ENCODE results near the gene IRF8. TPM values are rescaled to one million over a fixed set of nuclear protein-coding genes. Genes with fewer than 3 reads are reported as not detected.

Gene IRF8
- total and polyA plus RNA-seq, 2 of the 4 experiments (the other 2 are of a cell fraction): not detected

DNA sequence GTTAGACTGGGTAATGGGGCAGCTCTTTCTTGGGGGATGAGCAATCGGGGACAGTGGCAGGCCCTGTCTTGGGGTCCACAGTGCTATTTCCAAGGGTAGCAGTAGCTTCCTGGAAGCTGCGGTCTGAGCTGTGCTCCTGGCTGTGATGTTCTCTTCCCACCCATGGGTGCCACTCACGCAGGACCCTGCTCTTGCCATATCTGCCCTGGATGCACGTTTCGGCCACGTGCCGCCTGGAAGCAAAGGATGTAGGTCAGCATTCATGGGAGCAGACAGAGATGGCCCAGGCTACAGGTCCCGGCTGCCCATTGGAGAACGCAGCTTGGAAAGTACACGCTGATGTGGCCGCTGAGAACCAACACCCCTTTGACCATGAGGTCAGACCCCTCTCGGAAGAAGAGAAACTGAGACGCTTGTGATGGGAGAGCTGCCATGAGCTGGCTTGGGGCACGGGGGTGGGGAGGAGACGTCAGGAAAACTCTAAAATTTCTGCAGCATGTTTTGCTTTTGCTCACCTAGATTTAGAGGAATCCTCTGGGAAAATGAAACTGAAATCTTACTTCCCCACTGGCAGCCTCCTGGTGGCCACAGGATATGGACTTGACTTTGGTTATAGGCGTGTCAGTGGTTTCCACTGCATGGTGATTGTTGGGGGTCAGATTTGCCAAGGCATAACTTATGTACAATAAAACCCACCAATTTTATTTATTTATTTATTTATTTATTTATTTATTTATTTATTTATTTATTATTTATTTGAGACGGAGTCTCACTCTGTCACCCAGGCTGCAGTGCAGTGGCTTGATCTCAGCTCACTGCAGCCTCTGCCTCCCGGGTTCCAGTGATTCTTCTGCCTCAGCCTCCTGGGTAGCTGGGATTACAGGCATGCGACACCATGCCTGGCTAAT, 36.2 kb upstream of the IRF8 start:
- H2BK15ac ChIP-seq (ENCODE audit: low read depth, low read length): no peak overlapping the region
- H3K9ac ChIP-seq (ENCODE audit: low read depth, low read length): no peak overlapping the region
- DNase-seq (no peak), ATAC-seq (ENCODE audit: low read depth) (no peak)
- no peaks in the 10 kb centered on the region for H3K36me3 ChIP-seq (ENCODE audit: control insufficient read depth, insufficient read depth, low read length)
- no peak overlapping the region for H3K4me3 ChIP-seq (ENCODE audit: insufficient read depth, low read depth, low read length)
- H4K91ac ChIP-seq (ENCODE audit: insufficient read depth, low read depth, low read length): no peak overlapping the region
- intact Hi-C loops (cut with micrococcal nuclease): no loop called here
- H3K9me3 ChIP-seq (ENCODE audit: control insufficient read depth, insufficient read depth, low read length): 0 out of 2 replicates have a peak, but pooled peaks cover 1% of the 10 kb centered on the region
- no peaks in the 10 kb centered on the region for H3K4me1 ChIP-seq (ENCODE audit: control insufficient read depth, insufficient read depth, low read length)
- CTCF ChIA-PET: no interaction called here
- no peak overlapping the region for H3K18ac ChIP-seq (ENCODE audit: low read depth, low read length)
- H2BK120ac ChIP-seq (ENCODE audit: low read depth, low read length): no peak overlapping the region
- 91% methylated on average over 11 of the region's 19 CpGs; no CpG with 5 or more reads in 1 of the 2 experiments for WGBS, 2 experiments (ENCODE audit: extremely low coverage in 2 of 2, insufficient read length in 1 of 2)
- H2BK20ac ChIP-seq (ENCODE audit: low read depth, low read length): no peak overlapping the region
- H4K5ac ChIP-seq (ENCODE audit: low read depth, low read length): no peak overlapping the region
- no peak overlapping the region for H2BK5ac ChIP-seq (ENCODE audit: low read depth, low read length, poor library complexity, severe bottlenecking)
- no peaks in the 10 kb centered on the region for H4K20me1 ChIP-seq (ENCODE audit: insufficient read depth, low read length)
- in situ Hi-C loops (cut with MboI; ENCODE audit: low sequenced_read_pairs): no loop called here
- H2AK9ac ChIP-seq (replicated peaks; ENCODE audit: low read depth, low read length, poor library complexity): no peak overlapping the region
- H2AK5ac ChIP-seq (ENCODE audit: low read depth, low read length): no peak overlapping the region
- dilution Hi-C loops (cut with HindIII; ENCODE audit: low sequenced_read_pairs, unreplicated experiment): no loop called here
- no peak overlapping the region for H3K14ac ChIP-seq (replicated peaks; ENCODE audit: low read depth, low read length)
- H4K8ac ChIP-seq (ENCODE audit: low read depth in 2 of 2, low read length in 2 of 2): no peak overlapping the region
- peaks cover 27% of the 10 kb centered on the region for H3K27me3 ChIP-seq (ENCODE audit: control insufficient read depth, insufficient read depth, low read length)
- H3K9me1 ChIP-seq (ENCODE audit: insufficient read depth, low read length): no peaks in the 10 kb centered on the region
- no peaks in the 10 kb centered on the region for H3K79me1 ChIP-seq (ENCODE audit: low read depth in 1 of 2, low read length in 2 of 2)
- no peak overlapping the region for H3K4me2 ChIP-seq (ENCODE audit: low read depth, low read length)
- POLR2A ChIA-PET (ENCODE audit: unreplicated experiment): no interaction called here
- no peak overlapping the region for H3K4ac ChIP-seq (ENCODE audit: low read depth, low read length)
- BruUV-seq (replicated peaks): no TSS peak
- H3K56ac ChIP-seq (ENCODE audit: extremely low read depth, insufficient read depth, low read length): no peak overlapping the region
- no peak overlapping the region for H2AFZ ChIP-seq (replicated peaks; ENCODE audit: low read length, poor library complexity)
- no peak overlapping the region for H3K23ac ChIP-seq (ENCODE audit: low read depth, low read length)
- H3K27ac ChIP-seq (ENCODE audit: insufficient read depth, low read length): no peak overlapping the region
- TF ChIP-seq FOS (IDR thresholded peaks at IDR 0.05; ENCODE audit: low read depth, low read length) (no peak), RFX5 (IDR thresholded peaks at IDR 0.05; ENCODE audit: low read depth, low read length) (no peak), CHD1 (IDR thresholded peaks at IDR 0.05; ENCODE audit: low read depth, low read length) (no peak), RCOR1 (IDR thresholded peaks at IDR 0.05; ENCODE audit: insufficient replicate concordance, low read length) (no peak), BHLHE40 (IDR thresholded peaks at IDR 0.05; ENCODE audit: low read depth, low read length) (no peak), MXI1 (IDR thresholded peaks at IDR 0.05; ENCODE audit: borderline replicate concordance, low read depth, low read length) (no peak), NFE2L2 (IDR thresholded peaks at IDR 0.05; ENCODE audit: low read depth, low read length) (no peak), SMC3 (IDR thresholded peaks at IDR 0.05; ENCODE audit: low read depth, low read length) (no peak), MAZ (IDR thresholded peaks at IDR 0.05; ENCODE audit: borderline replicate concordance, low read depth, low read length) (no peak), RAD21 (IDR thresholded peaks at IDR 0.05; ENCODE audit: low read length) (no peak), MAFK (IDR thresholded peaks at IDR 0.05; ENCODE audit: low read depth, low read length) (no peak), POLR2A (IDR thresholded peaks at IDR 0.05; ENCODE audit: low read depth, low read length) (no peak)
- TF ChIP-seq, protein P1, sequence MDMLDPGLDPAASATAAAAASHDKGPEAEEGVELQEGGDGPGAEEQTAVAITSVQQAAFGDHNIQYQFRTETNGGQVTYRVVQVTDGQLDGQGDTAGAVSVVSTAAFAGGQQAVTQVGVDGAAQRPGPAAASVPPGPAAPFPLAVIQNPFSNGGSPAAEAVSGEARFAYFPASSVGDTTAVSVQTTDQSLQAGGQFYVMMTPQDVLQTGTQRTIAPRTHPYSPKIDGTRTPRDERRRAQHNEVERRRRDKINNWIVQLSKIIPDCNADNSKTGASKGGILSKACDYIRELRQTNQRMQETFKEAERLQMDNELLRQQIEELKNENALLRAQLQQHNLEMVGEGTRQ (IDR thresholded peaks at IDR 0.05; ENCODE audit: low read depth, low read length): no peak
- TF ChIP-seq, protein P2, sequence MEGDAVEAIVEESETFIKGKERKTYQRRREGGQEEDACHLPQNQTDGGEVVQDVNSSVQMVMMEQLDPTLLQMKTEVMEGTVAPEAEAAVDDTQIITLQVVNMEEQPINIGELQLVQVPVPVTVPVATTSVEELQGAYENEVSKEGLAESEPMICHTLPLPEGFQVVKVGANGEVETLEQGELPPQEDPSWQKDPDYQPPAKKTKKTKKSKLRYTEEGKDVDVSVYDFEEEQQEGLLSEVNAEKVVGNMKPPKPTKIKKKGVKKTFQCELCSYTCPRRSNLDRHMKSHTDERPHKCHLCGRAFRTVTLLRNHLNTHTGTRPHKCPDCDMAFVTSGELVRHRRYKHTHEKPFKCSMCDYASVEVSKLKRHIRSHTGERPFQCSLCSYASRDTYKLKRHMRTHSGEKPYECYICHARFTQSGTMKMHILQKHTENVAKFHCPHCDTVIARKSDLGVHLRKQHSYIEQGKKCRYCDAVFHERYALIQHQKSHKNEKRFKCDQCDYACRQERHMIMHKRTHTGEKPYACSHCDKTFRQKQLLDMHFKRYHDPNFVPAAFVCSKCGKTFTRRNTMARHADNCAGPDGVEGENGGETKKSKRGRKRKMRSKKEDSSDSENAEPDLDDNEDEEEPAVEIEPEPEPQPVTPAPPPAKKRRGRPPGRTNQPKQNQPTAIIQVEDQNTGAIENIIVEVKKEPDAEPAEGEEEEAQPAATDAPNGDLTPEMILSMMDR (conservative IDR thresholded peaks at IDR 0.05; ENCODE audit: low read depth, low read length): no peak
- TF ChIP-seq, protein P3, sequence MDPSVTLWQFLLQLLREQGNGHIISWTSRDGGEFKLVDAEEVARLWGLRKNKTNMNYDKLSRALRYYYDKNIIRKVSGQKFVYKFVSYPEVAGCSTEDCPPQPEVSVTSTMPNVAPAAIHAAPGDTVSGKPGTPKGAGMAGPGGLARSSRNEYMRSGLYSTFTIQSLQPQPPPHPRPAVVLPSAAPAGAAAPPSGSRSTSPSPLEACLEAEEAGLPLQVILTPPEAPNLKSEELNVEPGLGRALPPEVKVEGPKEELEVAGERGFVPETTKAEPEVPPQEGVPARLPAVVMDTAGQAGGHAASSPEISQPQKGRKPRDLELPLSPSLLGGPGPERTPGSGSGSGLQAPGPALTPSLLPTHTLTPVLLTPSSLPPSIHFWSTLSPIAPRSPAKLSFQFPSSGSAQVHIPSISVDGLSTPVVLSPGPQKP (IDR thresholded peaks at IDR 0.05; ENCODE audit: borderline replicate concordance, low read depth, low read length): no peak
